C4-2B (cell line): ENCODE data around the gene CIC.

Experiments used
- H3K27ac ChIP-seq: fragments of 450-650 bp; 2 replicates; pipeline ENCODE4 v1.5.1; 2017
- CTCF ChIP-seq: fragments of 450-650 bp; conservative IDR thresholded peaks from 2 replicates; pipeline ENCODE4 v1.5.1; 2017; ENCODE audit warnings: mild to moderate bottlenecking
- ZFX ChIP-seq: fragments of 450-650 bp; IDR thresholded peaks from 2 replicates; pipeline ENCODE4 v1.6.1; 2017

CIC gene

GRCh38 chr19:42272535-42272897 is 3.5 kb downstream of the CIC start:
- H3K27ac ChIP-seq: no peak overlapping the region
- TF ChIP-seq CTCF (no peak), ZFX (no peak)

GRCh38 chr19:42272989-42273406 is 3.9 kb downstream of the CIC start:
- H3K27ac ChIP-seq: no peak overlapping the region
- TF ChIP-seq ZFX (no peak), CTCF (no peak)

- no peak overlapping the region for H3K27ac ChIP-seq
- TF ChIP-seq CTCF: no peak
- TF ChIP-seq ZFX: no peak
Observed at GRCh38 chr19:42273407-42274064, 4.5 kb downstream of the CIC start.

DNA sequence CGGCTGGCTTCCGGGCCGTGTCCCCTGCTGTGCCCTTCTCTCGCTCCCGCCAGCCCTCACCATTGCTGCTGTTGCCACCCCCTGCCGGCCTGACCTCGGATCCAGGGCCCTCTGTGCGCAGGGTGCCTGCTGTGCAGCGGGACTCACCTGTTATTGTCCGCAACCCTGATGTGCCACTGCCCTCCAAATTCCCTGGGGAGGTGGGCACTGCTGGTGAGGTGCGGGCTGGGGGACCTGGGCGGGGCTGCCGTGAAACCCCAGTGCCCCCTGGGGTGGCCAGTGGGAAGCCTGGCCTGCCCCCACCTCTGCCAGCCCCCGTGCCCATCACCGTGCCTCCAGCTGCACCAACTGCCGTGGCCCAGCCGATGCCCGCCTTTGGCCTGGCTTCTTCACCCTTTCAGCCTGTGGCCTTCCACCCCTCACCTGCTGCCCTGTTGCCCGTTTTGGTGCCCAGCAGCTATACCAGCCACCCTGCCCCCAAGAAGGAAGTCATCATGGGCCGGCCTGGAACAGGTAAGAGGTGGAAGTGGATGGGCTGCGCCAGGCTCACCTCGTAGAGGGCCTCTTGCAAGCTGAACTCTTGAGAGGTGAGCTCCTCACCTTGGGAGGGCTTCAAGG is 5.1 kb downstream of the CIC start:
- H3K27ac ChIP-seq: no peak overlapping the region
- TF ChIP-seq CTCF (no peak), ZFX (no peak)

GRCh38 chr19:42275103-42275502 is 6.1 kb downstream of the CIC start:
- no peak overlapping the region for H3K27ac ChIP-seq
- no peak for TF ChIP-seq ZFX
- no peak for TF ChIP-seq CTCF

- TF ChIP-seq CTCF: no peak
- TF ChIP-seq ZFX: no peak
- H3K27ac ChIP-seq: no peak overlapping the region
Observed at GRCh38 chr19:42275517-42275916, 6.5 kb downstream of the CIC start.

DNA sequence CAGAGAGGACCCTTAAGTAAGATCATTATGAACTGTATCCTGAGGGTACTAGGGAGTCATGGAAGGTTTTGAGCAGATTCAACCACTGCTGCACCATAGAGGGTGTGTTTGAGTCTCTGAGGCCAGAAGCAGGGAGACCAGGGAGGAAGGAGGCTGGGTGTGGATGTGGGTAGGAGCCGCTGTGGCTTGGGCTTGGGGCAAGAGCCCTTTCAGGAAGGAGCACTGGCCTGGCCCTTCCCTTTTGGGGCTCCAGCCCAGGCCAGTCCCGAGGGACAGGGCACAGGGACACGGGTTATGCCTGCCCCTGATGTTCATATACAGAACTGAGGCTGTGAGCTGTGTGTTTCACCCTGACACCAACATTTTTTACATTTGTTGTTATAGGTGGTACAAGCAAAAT is 7.2 kb downstream of the CIC start:
- no peak overlapping the region for H3K27ac ChIP-seq
- TF ChIP-seq CTCF (no peak), ZFX (no peak)
